SK-N-SH treated with all-trans-retinoic acid at 6 μM for 48 hours (cell line): ENCODE measurements around the gene GPC5.
"Not testable (repeated sequence)": the region's sequence is repeated elsewhere in the genome, so short reads cannot be mapped to it uniquely, and the experiment has no call there.

Experiments used
- ARNTL ChIP-seq: fragments of 450-650 bp; formaldehyde crosslinking; IDR thresholded peaks from 2 replicates; pipeline ENCODE4 v1.5.0; 2020; ENCODE audit warnings: low read depth, mild to moderate bottlenecking, moderate library complexity, borderline replicate concordance
- BACH2 ChIP-seq: fragments of 250-450 bp; sonication (Bioruptor Pico); IDR thresholded peaks from 2 replicates; pipeline ENCODE4 v1.9.0; 2021; ENCODE audit warnings: mild to moderate bottlenecking, borderline replicate concordance
- CREB5 ChIP-seq: fragments of 250-450 bp; sonication (Bioruptor Pico); IDR thresholded peaks from 2 replicates; pipeline ENCODE4 v1.5.1; 2020; ENCODE audit warnings: low read depth, mild to moderate bottlenecking, moderate library complexity
- CSDC2 ChIP-seq: fragments of 250-450 bp; sonication (Bioruptor Pico); IDR thresholded peaks from 2 replicates; pipeline ENCODE4 v1.5.0; 2020; ENCODE audit warnings: mild to moderate bottlenecking, moderate library complexity
- PATZ1 ChIP-seq: fragments of 250-450 bp; sonication (Bioruptor Pico); IDR thresholded peaks from 2 replicates; pipeline ENCODE4 v1.8.0; 2020; ENCODE audit warnings: mild to moderate bottlenecking, moderate library complexity, borderline replicate concordance
- POU6F1 ChIP-seq: fragments of 250-450 bp; sonication (Bioruptor Pico); IDR thresholded peaks from 2 replicates; pipeline ENCODE4 v1.8.0; 2021; ENCODE audit warnings: low read depth, mild to moderate bottlenecking, moderate library complexity, borderline replicate concordance
- TOX ChIP-seq: fragments of 250-450 bp; sonication (Bioruptor Pico); IDR thresholded peaks from 2 replicates; pipeline ENCODE4 v1.8.0; 2021; ENCODE audit warnings: mild to moderate bottlenecking, moderate library complexity, borderline replicate concordance
- TSHZ2 ChIP-seq: fragments of 250-450 bp; sonication (Bioruptor Pico); IDR thresholded peaks from 2 replicates; pipeline ENCODE4 v1.5.0; 2020; ENCODE audit warnings: mild to moderate bottlenecking, moderate library complexity
- ZFP3 ChIP-seq: fragments of 250-450 bp; sonication (Bioruptor Pico); IDR thresholded peaks from 2 replicates; pipeline ENCODE4 v1.5.0; 2020; ENCODE audit warnings: mild to moderate bottlenecking, moderate library complexity

- TF ChIP-seq CSDC2 (CRISPR knock-in tag); TOX (CRISPR knock-in tag); POU6F1 (CRISPR knock-in tag); BACH2 (CRISPR knock-in tag); ZFP3 (CRISPR knock-in tag); PATZ1 (CRISPR knock-in tag); CREB5; TSHZ2; ARNTL (CRISPR knock-in tag): not testable (repeated sequence)
Observed at GRCh38 chr13:91674347-91674746, 275.9 kb downstream of the GPC5 start.
